Measurements from ENCODE around the gene BAD.

BAD gene

DNA sequence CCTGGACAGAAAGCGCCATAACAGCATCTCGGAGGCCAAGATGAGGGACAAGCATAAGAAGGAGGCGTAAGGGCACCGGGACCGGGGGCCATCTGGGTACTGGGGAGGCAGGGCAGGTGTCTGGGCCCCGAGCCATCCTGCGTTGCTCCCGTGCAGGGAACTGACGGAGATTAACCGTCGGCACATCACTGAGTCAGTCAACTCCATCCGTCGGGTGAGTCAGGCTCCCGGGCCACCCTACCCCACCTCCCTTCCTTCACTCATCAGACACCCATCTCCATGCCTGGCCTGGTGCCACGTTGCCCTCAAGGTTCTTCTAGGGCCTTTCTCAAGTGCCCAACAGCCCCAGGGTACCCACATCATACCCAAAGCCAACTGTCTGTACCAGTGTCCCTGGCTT lies 18.1 kb downstream of the BAD start:
- Histone ChIP-seq H3K27me3 (ENCODE audit: low read depth, low read length) (no peaks in the 10 kb centered on the region), H3K36me3 (ENCODE audit: control insufficient read depth in 1 of 2, insufficient read depth in 2 of 2, low read length in 2 of 2) (peaks cover 27 to 38% of the 10 kb centered on the region in 2 donors), H3K27ac (ENCODE audit: low read length) (no peak overlapping the region), H3K4me3 (ENCODE audit: low read depth in 1 of 2, low read length in 2 of 2) (no peak overlapping the region), H3K9me3 (ENCODE audit: control insufficient read depth in 1 of 2, low read length in 2 of 2) (no peaks in the 10 kb centered on the region), H3K4me1 (ENCODE audit: control insufficient read depth in 1 of 2, insufficient read depth in 2 of 2, low read length in 2 of 2) (peaks cover 13 to 14% of the 10 kb centered on the region in 2 donors)

DNA sequence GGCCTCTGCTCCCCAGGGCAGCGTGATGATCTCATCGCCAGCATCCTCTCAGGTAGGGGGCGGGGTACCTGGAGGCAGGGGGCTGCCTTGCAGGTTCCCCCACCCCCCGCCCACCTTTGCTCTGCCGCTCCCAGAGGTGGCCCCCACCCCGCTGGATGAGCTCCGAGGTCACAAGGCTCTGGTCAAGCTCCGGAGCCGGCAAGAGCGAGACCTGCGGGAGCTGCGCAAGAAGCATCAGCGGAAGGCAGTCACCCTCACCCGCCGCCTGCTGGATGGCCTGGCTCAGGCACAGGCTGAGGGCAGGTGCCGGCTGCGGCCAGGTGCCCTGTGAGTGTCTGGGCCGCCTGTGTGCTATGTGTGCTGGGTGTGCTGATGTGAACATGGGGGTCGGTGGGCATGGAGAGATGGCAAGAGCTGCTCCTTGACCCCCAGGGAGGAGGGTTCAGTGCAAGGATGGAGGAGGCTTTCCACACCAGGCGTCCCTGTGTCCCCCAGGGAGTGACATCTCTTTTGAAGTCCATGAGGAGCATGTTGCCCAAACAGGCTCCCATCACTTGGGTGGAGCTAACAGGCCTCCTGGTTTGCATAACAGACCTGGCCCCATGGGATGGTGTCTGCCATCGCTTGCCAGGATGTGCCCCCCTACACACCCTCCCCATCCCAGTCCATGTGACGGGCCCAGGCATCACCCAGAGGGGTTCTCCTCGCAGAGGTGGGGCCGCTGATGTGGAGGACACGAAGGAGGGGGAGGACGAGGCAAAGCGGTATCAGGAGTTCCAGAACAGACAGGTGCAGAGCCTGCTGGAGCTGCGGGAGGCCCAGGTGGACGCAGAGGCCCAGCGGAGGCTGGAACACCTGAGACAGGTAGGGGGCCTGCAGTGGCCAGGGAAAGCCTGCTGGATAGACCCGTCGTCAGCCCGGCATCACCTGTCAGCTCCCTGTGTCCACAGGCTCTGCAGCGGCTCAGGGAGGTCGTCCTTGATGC lies 19.0 kb downstream of the BAD start:
- peaks cover 27 to 42% of the 10 kb centered on the region in 2 donors for H3K36me3 ChIP-seq (ENCODE audit: control insufficient read depth in 1 of 2, insufficient read depth in 2 of 2, low read length in 2 of 2)

DNA sequence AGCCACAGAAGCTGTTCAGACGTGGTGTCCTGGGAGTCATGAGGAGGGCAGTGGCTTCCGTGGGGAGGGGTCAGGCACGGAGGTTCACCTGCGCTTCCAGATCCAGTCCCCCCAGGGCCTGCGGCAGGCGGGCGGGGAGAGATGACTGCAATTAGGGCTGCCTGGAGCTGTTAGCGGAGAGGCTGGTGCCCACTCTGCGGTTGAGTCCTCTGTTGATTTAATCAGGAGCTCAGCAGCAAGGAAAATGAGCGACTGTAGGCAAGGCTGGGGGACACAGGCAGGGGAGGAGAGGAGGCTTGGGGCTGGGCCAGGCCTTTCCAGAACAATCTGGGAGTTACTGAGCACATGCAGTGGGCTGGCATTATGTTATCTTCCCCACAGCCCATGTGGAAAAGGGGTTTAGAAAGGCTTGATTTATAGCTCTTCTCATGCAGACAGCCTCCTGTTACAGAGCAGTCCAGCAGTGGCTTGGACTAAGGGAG lies 20.1 kb downstream of the BAD start:
- no peaks in the 10 kb centered on the region for H3K9me3 ChIP-seq (ENCODE audit: control insufficient read depth in 1 of 2, low read length in 2 of 2)
- H3K27ac ChIP-seq (ENCODE audit: low read length) = no peak overlapping the region
- peaks cover 32 to 51% of the 10 kb centered on the region in 2 donors for H3K36me3 ChIP-seq (ENCODE audit: control insufficient read depth in 1 of 2, insufficient read depth in 2 of 2, low read length in 2 of 2)
- no peaks in the 10 kb centered on the region for H3K27me3 ChIP-seq (ENCODE audit: low read depth, low read length)
- peaks cover 13 to 14% of the 10 kb centered on the region in 2 donors for H3K4me1 ChIP-seq (ENCODE audit: control insufficient read depth in 1 of 2, insufficient read depth in 2 of 2, low read length in 2 of 2)
- no peak overlapping the region for H3K4me3 ChIP-seq (ENCODE audit: low read depth in 1 of 2, low read length in 2 of 2)

More for the DNA sequence above, 19.0 kb downstream of the BAD start:
- peaks cover 13 to 14% of the 10 kb centered on the region in 2 donors for H3K4me1 ChIP-seq (ENCODE audit: control insufficient read depth in 1 of 2, insufficient read depth in 2 of 2, low read length in 2 of 2)
- no peak overlapping the region for H3K4me3 ChIP-seq (ENCODE audit: low read depth in 1 of 2, low read length in 2 of 2)
- no peaks in the 10 kb centered on the region for H3K27me3 ChIP-seq (ENCODE audit: low read depth, low read length)
- H3K9me3 ChIP-seq (ENCODE audit: control insufficient read depth in 1 of 2, low read length in 2 of 2) = no peaks in the 10 kb centered on the region
- no peak overlapping the region for H3K27ac ChIP-seq (ENCODE audit: low read length)

DNA sequence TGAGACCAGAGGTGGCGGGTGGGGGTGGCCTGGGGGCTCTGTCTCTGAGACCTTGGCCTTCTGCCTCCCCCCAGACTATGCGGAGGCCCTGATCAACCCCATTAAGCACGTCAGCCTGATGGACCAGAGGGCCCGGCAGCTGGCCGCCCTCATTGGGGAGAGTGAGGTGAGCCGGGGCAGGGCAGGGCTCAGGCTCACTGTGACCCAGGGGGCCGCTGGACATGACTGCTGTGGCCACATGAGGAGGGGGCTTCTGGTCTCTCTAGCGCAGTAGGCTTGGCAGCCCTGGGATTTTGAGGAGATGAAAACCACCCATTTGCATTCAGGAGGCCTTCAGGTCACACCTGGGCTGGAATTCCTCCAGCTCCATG lies 20.5 kb downstream of the BAD start:
- Histone ChIP-seq H3K4me1 (ENCODE audit: control insufficient read depth in 1 of 2, insufficient read depth in 2 of 2, low read length in 2 of 2) (peaks cover 9 to 13% of the 10 kb centered on the region in 2 donors), H3K4me3 (ENCODE audit: low read depth in 1 of 2, low read length in 2 of 2) (no peak overlapping the region), H3K27me3 (ENCODE audit: low read depth, low read length) (no peaks in the 10 kb centered on the region), H3K27ac (ENCODE audit: low read length) (no peak overlapping the region), H3K36me3 (ENCODE audit: control insufficient read depth in 1 of 2, insufficient read depth in 2 of 2, low read length in 2 of 2) (peaks cover 34 to 56% of the 10 kb centered on the region in 2 donors), H3K9me3 (ENCODE audit: control insufficient read depth in 1 of 2, low read length in 2 of 2) (no peaks in the 10 kb centered on the region)

DNA sequence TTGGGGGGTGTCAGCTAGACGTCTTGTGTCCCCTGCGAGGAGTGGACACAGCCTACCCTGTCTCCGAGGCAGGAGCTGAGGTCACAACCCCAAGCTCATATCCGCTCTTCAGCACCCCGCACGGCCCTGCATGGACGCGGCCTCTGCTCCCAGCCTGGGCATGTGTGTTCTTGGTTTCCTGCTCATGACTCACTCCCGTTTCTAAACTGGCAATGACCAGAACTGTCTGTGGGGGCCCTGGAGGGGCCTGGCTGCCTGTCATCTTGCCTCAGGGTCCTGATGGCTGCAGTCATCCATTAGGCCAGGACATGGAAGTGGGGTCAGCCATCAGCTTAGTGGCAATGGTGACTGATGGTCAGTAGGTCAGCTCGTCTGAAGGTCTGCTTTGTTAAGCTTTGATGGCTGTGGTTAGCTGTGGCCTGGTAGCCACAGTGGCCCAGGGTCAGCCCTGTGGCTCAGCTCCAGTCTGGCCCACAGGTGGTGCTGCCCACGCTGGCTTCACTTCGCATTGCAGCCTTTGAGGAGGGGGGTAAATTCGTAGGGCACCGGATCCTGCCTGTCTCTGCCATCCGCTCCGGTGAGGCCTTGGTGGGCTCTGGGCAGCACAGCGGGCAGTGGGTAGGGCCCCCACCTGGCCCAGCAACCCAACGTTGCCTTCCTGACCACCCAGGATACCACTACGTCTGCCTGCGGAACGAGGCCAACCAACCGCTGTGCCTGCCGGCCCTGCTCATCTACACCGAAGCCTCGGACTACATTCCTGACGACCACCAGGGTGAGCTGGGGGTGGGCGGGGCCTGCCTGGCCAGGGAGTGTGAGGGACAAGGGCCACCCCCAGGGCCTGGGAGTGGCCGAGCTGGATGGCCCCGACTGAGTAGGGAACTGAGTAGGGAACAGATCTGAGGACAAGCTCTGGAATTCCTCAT lies 21.2 kb downstream of the BAD start:
- Histone ChIP-seq H3K4me3 (ENCODE audit: low read depth in 1 of 2, low read length in 2 of 2) (no peak overlapping the region), H3K9me3 (ENCODE audit: control insufficient read depth in 1 of 2, low read length in 2 of 2) (no peaks in the 10 kb centered on the region), H3K4me1 (ENCODE audit: control insufficient read depth in 1 of 2, insufficient read depth in 2 of 2, low read length in 2 of 2) (peaks cover 3 to 7% of the 10 kb centered on the region in 2 donors), H3K27ac (ENCODE audit: low read length) (no peak overlapping the region), H3K36me3 (ENCODE audit: control insufficient read depth in 1 of 2, insufficient read depth in 2 of 2, low read length in 2 of 2) (peaks cover 39 to 62% of the 10 kb centered on the region in 2 donors), H3K27me3 (ENCODE audit: low read depth, low read length) (no peaks in the 10 kb centered on the region)

DNA sequence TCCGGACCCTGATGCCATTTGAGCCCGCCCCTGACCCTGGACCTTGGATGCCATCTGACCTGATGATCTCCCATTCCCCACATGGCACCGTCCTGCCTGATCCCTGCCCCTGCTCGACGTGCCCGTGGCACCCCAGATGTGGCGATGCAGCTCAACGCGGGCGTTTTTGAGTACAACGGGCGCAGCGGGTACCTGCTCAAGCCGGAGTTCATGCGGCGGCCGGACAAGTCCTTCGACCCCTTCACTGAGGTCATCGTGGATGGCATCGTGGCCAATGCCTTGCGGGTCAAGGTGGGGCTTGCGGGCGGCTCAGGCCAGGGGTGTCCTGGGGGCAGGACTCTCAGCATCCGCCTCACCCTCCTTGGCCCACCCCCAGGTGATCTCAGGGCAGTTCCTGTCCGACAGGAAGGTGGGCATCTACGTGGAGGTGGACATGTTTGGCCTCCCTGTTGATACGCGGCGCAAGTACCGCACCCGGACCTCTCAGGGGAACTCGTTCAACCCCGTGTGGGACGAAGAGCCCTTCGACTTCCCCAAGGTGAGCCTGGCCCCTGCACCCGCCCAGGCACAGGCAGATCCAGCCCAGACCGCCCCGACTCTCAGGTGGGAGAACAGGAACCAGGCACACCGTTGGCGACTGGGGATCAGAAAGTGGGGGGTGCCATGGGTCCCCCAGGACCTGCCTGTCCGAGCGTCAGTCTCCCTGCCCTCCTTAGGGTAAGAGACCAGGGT lies 22.0 kb downstream of the BAD start:
- no peaks in the 10 kb centered on the region for H3K9me3 ChIP-seq (ENCODE audit: control insufficient read depth in 1 of 2, low read length in 2 of 2)
- no peak overlapping the region for H3K4me3 ChIP-seq (ENCODE audit: low read depth in 1 of 2, low read length in 2 of 2)
- H3K27ac ChIP-seq (ENCODE audit: low read length) = no peak overlapping the region
- no peaks in the 10 kb centered on the region for H3K27me3 ChIP-seq (ENCODE audit: low read depth, low read length)
- H3K4me1 ChIP-seq (ENCODE audit: control insufficient read depth in 1 of 2, insufficient read depth in 2 of 2, low read length in 2 of 2) = no peaks in the 10 kb centered on the region
- H3K36me3 ChIP-seq (ENCODE audit: control insufficient read depth in 1 of 2, insufficient read depth in 2 of 2, low read length in 2 of 2) = peaks cover 39 to 65% of the 10 kb centered on the region in 2 donors

DNA sequence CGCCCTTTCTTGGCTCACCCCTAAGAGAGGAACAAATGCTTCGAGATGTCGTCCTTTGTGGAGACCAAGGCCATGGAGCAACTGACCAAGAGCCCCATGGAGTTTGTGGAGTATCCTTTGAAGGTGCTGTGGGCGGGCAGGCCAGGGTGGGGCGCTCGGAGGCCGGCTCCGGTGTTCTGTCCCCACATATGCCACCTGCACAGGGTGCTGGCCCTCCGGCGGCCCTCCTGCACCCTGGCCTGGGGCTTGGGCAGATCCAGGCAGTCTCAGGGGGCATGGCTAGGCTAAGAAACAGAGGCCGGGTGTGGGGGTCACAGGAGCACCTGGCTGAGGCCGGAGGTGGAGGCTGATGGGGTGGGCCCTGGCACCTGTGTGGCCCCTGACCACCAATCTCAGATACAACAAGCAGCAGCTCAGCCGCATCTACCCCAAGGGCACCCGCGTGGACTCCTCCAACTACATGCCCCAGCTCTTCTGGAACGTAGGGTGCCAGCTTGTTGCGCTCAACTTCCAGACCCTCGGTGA lies 22.8 kb downstream of the BAD start:
- H3K9me3 ChIP-seq (ENCODE audit: control insufficient read depth in 1 of 2, low read length in 2 of 2) = no peaks in the 10 kb centered on the region

DNA sequence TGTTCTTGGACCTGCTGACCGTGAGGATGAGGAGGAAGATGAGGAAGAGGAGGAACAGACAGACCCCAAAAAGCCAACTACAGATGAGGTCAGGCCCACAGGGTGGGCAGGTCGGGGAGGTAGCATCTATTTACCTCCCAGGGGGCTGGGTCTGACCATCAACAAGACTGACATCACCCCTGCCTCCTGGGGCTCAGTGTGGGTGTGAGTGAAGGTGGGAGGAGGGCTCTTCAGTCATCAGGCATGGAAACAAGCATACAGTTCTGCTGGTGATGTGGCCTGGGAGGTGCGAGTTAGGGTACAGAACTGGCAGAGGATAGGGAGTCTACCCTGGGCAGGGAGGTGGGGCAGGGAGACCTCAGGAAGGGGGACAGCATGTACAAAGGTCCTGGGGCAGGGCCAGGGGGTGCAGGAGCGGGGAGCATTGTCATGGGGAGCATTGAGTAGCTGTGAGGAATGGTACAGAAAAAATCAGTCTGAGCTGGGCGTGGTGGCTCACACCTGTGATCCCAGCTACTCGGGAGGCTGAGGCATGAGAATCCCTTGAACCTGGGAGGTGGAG lies 24.2 kb downstream of the BAD start:
- Histone ChIP-seq H3K27ac (ENCODE audit: low read length) (no peak overlapping the region), H3K4me1 (ENCODE audit: control insufficient read depth in 1 of 2, insufficient read depth in 2 of 2, low read length in 2 of 2) (no peaks in the 10 kb centered on the region), H3K27me3 (ENCODE audit: low read depth, low read length) (no peaks in the 10 kb centered on the region), H3K36me3 (ENCODE audit: control insufficient read depth in 1 of 2, insufficient read depth in 2 of 2, low read length in 2 of 2) (peaks cover 31 to 66% of the 10 kb centered on the region in 2 donors), H3K9me3 (ENCODE audit: control insufficient read depth in 1 of 2, low read length in 2 of 2) (no peaks in the 10 kb centered on the region), H3K4me3 (ENCODE audit: low read depth in 1 of 2, low read length in 2 of 2) (no peak overlapping the region)

More for the DNA sequence above, 22.8 kb downstream of the BAD start:
- Histone ChIP-seq H3K4me3 (ENCODE audit: low read depth in 1 of 2, low read length in 2 of 2) (no peak overlapping the region), H3K27me3 (ENCODE audit: low read depth, low read length) (no peaks in the 10 kb centered on the region), H3K4me1 (ENCODE audit: control insufficient read depth in 1 of 2, insufficient read depth in 2 of 2, low read length in 2 of 2) (no peaks in the 10 kb centered on the region), H3K27ac (ENCODE audit: low read length) (no peak overlapping the region), H3K36me3 (ENCODE audit: control insufficient read depth in 1 of 2, insufficient read depth in 2 of 2, low read length in 2 of 2) (peaks cover 40 to 67% of the 10 kb centered on the region in 2 donors)

DNA sequence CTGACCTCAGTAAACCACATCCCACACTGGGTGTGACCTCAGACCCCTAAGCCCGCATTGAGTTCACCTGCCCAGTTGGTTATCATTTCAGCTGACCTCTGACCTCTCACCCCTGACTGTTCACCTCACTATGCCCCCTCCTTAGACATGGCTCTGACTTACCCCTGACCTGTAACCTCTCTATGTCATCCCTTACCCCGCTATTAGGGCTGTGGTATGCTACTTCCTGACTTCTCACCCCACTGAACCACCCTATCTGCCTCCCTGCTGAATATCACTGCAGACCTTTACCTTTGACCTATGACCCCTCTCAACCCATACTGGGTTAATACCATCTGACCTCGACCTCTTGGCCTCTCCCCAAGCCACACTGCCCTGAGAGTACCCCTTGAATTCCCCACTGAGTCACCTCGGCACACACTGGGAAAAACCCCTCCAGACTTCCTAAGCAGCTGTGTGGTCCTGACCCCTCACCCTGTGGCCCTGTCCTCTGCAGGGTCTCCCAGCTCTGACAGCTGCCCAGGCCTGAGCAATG lies 24.9 kb downstream of the BAD start:
- Histone ChIP-seq H3K4me3 (ENCODE audit: low read depth in 1 of 2, low read length in 2 of 2) (no peak overlapping the region), H3K27me3 (ENCODE audit: low read depth, low read length) (no peaks in the 10 kb centered on the region), H3K9me3 (ENCODE audit: control insufficient read depth in 1 of 2, low read length in 2 of 2) (no peaks in the 10 kb centered on the region), H3K4me1 (ENCODE audit: control insufficient read depth in 1 of 2, insufficient read depth in 2 of 2, low read length in 2 of 2) (no peaks in the 10 kb centered on the region), H3K36me3 (ENCODE audit: control insufficient read depth in 1 of 2, insufficient read depth in 2 of 2, low read length in 2 of 2) (peaks cover 36 to 69% of the 10 kb centered on the region in 2 donors), H3K27ac (ENCODE audit: low read length) (no peak overlapping the region)

DNA sequence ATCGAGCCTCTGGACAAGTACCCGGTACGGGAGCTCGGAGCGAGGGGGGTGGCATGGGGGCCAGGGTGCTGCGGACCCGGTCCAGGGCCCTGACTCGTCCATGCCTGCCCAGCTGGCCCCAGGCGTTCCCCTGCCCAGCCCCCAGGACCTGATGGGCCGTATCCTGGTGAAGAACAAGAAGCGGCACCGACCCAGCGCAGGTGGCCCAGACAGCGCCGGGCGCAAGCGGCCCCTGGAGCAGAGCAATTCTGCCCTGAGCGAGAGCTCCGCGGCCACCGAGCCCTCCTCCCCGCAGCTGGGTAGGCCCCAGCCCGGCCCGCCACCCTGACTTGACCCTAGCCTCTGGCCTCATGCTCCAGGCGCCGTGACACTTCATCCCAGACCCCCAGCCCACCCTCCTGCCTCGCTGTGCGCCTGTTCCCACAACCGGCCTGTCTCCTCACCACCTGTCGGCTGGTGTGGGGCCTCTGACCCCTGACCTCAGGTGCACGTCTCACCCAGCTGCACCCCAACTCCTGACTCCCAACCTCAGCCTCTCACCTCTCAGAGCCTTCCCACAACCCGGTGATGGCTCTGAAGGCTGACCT lies 25.4 kb downstream of the BAD start:
- Histone ChIP-seq H3K4me3 (ENCODE audit: low read depth in 1 of 2, low read length in 2 of 2) (no peak overlapping the region), H3K27ac (ENCODE audit: low read length) (no peak overlapping the region), H3K27me3 (ENCODE audit: low read depth, low read length) (no peaks in the 10 kb centered on the region), H3K9me3 (ENCODE audit: control insufficient read depth in 1 of 2, low read length in 2 of 2) (no peaks in the 10 kb centered on the region), H3K36me3 (ENCODE audit: control insufficient read depth in 1 of 2, insufficient read depth in 2 of 2, low read length in 2 of 2) (peaks cover 36 to 72% of the 10 kb centered on the region in 2 donors), H3K4me1 (ENCODE audit: control insufficient read depth in 1 of 2, insufficient read depth in 2 of 2, low read length in 2 of 2) (no peaks in the 10 kb centered on the region)
